ENCODE data around the gene RPL37A.

DNA sequence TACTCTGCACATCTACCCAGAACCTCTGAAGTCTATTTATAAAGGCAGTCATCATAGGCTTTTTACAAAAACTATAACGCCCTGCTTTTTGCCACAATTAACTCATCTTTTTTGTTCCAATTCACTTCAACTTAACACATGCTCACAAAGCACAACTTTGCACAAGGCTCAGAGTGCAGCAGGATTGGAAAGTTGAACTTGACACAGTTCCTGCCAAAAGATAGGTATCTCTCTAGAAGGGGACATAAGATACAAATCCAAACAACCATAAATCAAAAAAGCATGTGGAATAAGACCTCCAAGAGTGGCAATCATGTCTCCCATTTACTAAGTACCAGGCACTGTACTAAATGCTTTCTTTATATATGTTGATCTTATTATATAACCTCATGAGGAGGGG, 36.2 kb downstream of the RPL37A start:
- TF ChIP-seq CTCF (IDR thresholded peaks at IDR 0.05) (no peak), POLR2A (IDR thresholded peaks at IDR 0.05) (no peak)

All from thyroid gland (tissue), 4 donors.